ENCODE results near the gene TRIM25.

TRIM25 gene

GRCh38 chr17:56893503-56893902 lies 20.3 kb downstream of the TRIM25 start:
- no peak for DNase-seq

DNA sequence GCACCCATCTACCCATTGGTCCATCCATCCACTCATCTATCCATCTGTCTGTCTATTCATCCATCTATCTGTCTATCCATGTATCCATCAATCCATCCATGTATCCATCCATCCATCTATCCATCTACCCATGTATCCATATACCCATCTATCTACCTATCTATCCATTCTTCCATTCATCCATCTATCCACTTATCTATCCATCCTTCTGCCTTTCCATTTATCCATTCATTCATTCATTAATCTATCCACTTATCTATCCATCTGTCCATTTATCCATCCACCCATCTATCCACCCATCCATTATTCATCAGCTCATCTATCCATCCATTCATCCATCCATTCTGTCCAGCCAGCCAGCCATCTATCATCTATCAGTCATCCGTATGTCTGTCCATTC lies 21.5 kb downstream of the TRIM25 start:
- no peak for DNase-seq

DNA sequence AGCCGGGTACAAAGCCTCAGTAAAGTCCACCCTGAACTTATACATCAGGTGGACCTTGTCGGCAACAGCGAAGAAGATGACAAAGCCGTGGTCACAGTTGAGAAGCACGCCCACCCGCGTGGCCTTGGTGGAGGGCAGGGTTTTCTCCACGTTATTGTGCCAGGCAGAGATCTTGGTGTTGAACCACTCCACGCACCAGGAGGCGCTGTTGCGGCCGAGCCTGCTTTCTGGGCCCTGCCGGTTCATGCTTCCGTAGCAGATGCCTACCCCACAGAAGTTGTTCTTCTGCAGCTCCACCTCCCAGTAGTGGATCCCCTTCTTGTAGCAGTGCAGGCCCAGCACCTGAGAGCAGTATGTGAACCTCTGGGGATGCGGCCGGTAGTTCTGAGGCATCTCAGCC lies 22.1 kb downstream of the TRIM25 start:
- no peak for DNase-seq

DNA sequence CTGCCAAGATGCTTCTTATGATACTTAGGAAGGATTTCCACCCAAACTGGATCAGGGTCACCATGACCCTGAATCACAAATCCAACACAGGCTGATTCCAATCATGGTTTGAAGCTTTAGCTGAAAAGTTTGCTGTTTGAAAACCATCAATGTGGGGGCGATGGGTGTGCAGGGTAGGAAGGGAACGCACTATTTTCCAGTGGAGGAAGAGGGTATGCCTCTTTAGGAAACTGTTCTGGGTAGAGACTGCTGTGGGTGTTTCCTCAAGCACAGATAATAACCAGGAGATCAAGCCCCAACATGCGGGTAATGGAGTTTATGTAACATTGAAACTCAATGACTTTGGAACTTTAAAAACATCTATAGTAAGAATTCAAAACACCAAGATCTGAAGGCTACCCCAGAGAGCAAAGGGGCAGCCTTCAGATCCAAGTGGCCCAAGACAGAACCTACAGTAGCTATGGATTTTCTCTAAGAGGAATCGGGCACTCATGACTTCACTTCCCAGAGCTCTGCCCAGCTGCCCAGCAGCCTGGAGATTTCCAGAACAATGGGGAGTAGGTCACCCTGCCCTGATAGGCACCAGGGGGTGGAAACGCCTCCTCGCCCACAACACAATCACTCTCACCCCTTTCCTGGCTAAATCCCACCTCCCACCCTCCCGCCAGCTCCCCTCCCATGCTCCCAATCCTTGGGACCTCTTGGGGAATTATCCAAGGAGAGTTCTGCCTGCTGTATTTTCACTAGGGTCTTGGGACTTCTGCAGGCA lies 22.8 kb downstream of the TRIM25 start:
- no peak for DNase-seq

GRCh38 chr17:56890390-56890789 lies 23.5 kb downstream of the TRIM25 start:
- DNase-seq = no peak

DNA sequence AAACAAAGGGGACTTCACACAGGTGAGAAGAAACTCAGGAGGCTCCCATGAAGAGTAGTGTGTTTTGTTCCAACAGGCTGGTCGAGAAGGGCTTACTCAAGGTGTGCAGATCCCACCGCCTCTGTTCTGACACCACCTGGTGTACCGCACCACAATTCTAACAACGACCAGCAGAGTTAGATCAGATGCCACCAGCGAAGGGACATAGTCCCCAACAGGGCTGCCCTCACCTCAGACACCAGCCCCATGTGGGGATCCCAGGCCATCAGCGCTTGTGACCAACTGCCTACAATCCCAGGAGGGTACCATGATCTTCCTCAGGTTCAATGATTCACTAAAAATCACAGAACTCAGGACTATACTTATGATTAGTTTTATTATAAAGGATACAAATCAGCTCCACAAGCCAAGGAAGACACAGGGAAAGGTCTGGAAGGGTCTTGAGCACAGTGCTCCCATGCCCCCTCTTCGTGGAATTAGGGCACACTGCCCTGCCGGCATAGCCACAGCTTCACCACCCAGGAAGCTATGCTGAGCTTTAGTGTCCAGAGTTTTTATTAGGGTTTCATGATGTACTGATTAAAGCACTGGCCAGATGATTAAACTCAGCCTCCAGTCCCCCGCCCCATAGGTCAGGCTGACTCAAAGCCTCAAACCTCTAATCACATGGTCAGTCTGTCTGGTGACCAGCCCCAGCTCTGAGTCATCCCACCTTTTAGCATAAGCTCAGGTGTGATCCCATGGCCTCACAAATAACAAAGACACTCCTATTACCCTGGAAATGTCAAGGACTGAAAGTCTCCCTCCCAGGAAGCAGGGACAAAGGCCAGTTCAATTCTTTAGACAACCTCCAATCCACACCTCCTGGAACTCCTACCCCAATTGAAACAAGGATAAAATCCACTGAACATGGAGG lies 26.0 kb downstream of the TRIM25 start:
- DNase-seq = no peak

DNA sequence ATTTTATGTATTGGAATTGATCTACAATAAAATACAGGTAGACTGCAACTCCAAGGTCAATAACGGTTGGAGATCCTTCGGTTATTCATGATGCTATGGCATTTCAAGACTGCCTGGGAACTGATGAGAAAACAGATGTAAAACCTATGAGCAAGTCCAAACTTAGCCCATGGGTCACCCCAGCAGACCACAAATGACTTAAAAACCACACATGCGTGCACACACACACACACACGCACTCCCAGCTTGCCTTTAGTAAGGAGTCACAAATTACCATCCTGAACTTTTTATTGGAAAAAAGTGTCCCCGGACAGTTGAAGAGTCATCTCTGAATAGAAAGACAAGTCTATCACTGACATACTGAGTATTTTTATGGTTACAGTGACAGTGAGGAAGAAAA lies 26.7 kb downstream of the TRIM25 start:
- DNase-seq = no peak

- no peak for DNase-seq
Measured at GRCh38 chr17:56886288-56886731, 27.5 kb downstream of the TRIM25 start.

- no peak for DNase-seq
Measured at GRCh38 chr17:56885312-56885657, 28.6 kb downstream of the TRIM25 start.

DNA sequence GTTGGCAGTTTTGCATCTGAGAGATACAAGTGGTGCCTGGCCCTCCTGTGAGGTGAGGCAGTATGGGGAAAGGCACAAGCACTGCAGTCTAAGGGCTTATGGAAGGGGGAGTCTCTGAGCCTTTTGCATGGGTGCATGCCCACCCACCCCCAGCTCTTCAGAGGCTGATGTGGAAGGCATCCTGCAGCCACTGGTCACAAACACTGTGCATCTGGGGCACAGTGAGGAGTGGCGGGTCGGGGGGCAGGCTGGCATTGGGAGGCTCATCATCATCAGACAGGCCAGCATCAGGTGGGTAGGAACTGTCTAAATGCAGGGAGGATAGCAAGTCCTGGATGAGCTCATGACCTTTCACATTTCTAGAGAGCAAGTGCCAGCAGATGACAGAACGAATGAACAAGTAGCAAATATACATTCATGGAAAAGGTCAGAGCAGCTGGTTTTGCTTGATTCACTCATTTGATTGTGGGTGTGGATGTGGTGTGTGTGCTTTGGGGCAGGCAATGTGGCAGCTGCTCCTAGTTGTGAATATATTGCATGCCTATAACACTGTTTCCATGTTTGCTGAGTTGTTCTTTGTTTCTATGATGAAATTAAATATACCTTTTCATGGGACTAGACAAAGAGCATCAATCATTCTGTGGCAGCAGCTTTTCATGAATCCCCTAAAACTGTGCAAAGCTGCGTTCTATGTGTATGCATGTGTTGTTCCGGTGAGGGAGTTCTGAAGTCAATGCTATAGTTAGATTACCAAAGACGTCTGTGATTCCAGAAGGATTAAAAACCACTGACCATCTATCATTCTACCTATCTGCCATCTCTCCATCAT lies 29.2 kb downstream of the TRIM25 start:
- peak; percentile 72 for DNase-seq

GRCh38 chr17:56883616-56884015 lies 30.2 kb downstream of the TRIM25 start:
- DNase-seq = no peak

- no peak for DNase-seq
Measured at GRCh38 chr17:56881685-56882295, 32.1 kb downstream of the TRIM25 start.

DNA sequence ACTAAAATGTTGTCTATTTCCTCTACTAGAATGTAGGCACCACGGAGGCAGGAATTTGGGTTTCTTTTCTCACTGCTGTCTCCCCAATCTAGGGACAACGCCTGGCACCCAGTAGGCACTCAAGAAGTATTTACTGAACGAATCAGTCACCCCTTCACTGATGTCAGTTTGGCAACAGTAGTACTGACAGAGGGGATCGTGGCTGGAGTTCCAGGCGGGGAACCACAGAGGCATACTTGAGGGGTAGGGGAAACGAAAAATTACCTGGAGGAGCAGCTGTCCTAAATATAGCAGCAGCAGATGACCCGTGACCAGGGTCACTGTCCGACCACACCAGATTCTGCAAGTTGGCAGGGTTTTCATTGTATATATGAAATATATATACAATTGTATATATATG lies 33.3 kb downstream of the TRIM25 start:
- no peak for DNase-seq

DNA sequence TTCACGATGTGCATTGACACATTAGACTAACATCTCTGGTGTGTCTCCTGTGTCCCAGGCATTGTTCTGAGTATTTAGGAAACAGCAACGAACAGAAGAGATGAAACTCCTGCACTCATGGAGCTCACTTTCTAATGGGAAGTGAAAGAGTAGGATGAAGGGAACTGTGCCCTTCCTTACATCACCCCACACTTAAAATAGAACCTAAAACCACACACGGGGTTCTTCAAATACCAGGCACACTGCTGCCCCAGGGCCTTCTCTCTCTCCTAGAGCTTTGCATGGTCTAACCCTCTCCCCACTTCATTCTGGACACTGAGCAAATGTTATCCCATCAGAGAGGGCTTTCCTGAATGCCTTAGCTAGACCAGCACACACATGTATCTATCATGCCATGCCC lies 33.7 kb downstream of the TRIM25 start:
- no peak for DNase-seq

DNA sequence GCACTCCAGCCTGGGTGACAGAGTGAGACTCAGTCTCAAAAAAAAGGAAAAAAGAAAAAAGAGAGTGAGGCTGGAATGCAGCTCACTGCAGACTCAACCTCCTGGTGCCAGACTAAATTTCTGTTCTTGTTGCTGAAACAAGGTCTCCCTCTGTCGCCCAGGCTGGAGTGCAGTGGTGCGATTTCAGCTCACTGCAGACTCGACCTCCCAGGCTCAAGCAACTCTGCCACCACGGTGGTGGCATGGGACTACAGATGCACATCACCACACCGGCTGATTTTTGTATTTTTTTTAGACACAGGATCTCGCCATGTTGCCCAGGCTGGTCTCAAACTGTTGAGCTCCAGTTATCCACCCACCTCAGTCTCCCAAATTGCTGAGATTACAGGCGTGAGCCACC lies 34.6 kb downstream of the TRIM25 start:
- no peak for DNase-seq

DNA sequence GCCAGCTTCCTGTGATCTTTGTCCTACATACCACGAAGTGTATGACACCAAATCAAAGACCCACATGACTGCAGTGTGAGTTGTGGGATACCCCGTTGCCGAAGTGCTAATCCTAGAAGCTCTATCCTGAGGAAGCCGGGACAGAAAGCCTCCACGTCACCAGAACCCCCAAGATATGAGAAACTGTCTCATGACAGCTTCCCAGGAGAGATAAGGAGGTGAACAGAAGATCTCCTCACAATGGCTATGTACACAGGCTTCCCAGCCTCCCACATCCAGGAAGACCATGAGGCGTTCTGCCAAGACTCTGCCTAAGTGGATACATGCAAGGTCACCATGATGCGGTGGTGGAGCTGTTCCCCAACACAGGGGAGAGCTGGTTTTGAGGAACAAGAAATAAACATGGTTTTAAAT lies 37.1 kb downstream of the TRIM25 start:
- DNase-seq = no peak

DNA sequence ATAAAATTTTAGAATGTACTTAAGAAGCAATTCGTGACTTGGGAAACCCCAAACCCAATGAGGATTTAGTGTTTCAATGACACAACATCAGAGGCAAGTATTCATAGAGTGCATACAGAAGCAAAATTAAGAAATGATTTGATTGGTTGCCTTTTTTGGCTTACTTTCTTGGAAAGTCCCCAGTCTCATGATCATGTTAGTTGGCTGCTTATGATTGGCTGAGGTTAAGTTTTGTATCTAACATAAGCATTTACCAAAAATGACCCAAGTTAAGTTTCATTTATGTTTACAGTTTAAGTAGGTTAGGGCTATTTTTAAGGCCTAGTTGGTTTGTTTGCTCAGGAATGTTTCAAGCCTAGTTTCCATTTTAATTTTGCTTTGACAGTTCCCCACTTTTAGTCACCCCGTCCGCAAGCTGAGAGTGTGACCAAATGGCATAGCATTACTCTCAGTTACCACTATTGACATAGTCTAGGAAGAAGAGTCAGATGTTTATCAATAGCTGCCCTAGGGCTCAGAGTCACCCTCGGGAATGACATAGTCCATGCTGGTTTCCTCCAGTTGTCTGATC lies 43.7 kb downstream of the TRIM25 start:
- DNase-seq = no peak

- DNase-seq = no peak
Measured at GRCh38 chr17:56868716-56869115, 45.1 kb downstream of the TRIM25 start.

- DNase-seq = peak; percentile 21
Measured at GRCh38 chr17:56867948-56868376, 45.9 kb downstream of the TRIM25 start.

DNA sequence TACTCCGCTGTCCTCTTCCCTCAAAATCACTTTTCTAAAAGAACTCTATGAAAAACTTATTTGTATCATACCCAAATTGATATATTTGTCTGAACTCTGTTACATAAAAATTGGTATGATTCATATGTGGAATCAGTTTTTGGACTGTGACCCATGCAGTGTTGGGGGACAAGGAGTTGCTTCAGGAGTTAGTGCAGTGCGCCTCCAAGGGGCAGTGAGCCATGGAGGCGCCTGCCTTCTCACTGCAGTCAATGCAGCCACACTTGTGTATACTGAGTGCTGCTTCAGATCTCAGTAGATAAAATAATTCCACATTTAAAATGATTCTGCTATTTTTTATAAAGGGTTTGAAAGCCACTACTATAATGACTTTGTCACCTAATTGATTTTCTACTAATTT lies 47.4 kb downstream of the TRIM25 start:
- no peak for DNase-seq

GRCh38 chr17:56866076-56866475 lies 47.8 kb downstream of the TRIM25 start:
- DNase-seq = no peak

DNA sequence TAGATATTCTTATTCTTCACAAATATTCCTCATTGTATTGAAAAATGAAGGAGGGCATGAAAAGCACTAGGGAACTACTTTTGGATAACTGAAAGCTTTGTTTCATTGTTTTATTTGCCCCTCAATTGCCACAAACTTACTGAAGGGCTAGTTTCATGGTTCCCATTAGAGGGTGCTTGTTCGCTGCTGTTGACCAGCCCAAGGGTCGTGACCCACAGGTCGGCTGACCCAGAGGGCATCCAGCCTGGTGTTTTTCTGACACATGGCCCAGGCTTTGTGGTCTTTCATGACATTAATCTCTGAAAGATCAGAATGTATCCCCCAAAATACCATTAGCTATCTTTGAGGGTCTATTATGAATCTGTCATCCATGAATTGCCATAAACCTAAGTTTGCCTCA lies 49.9 kb downstream of the TRIM25 start:
- DNase-seq = no peak
